Gastrocnemius medialis (tissue), 4 donors: ENCODE data around the gene USH2A.

Experiments used
- POLR2A ChIP-seq, 2 donors: fragments of 450-650 bp; IDR thresholded peaks; one replicate each; pipeline ENCODE4 v1.6.1; 2017; ENCODE audit warnings: antibody characterized with exemption in 2 of 2, mild to moderate bottlenecking in 2 of 2, moderate library complexity in 2 of 2
- TF ChIP-seq, protein P1 (sequence below), 5 experiments: fragments of 450-650 bp in 3 of 5; fragments of 200-600 bp in 2 of 5; sonication (generic) in 2 of 5; IDR thresholded peaks in 4 of 5; conservative IDR thresholded peaks in 1 of 5; 1 replicate in 4 of 5; 2 replicates in 1 of 5; pipeline ENCODE4 v1.5.1; 2016 to 2019; ENCODE audit warnings: antibody characterized with exemption in 5 of 5, mild to moderate bottlenecking in 3 of 5, moderate library complexity in 3 of 5

DNA sequence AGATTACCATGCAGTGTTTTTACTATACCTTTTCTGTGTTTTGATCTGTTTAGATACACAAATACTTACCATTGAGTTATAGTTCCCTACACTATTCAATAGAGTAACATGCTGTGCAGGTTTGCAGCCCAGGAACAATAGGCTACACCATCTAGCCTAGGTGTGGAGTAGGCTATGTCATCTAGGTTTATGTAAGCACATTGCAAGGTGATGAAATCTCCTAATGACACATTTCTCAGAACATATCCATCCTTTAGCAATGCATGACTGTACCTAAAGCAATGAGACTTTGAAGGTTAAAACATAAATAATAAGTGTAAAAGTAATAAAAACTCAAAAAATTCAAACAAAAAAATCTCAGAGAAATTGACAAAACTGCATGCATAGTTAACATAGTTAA is 358.6 kb downstream of the USH2A start:
- TF ChIP-seq, protein P1, sequence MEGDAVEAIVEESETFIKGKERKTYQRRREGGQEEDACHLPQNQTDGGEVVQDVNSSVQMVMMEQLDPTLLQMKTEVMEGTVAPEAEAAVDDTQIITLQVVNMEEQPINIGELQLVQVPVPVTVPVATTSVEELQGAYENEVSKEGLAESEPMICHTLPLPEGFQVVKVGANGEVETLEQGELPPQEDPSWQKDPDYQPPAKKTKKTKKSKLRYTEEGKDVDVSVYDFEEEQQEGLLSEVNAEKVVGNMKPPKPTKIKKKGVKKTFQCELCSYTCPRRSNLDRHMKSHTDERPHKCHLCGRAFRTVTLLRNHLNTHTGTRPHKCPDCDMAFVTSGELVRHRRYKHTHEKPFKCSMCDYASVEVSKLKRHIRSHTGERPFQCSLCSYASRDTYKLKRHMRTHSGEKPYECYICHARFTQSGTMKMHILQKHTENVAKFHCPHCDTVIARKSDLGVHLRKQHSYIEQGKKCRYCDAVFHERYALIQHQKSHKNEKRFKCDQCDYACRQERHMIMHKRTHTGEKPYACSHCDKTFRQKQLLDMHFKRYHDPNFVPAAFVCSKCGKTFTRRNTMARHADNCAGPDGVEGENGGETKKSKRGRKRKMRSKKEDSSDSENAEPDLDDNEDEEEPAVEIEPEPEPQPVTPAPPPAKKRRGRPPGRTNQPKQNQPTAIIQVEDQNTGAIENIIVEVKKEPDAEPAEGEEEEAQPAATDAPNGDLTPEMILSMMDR (IDR thresholded peaks at IDR 0.05 in 4 of 5, conservative IDR thresholded peaks at IDR 0.05 in 1 of 5): no peak
- TF ChIP-seq POLR2A (IDR thresholded peaks at IDR 0.05): no peak
